ENCODE results near the gene PARS2.

The PARS2 gene

DNA sequence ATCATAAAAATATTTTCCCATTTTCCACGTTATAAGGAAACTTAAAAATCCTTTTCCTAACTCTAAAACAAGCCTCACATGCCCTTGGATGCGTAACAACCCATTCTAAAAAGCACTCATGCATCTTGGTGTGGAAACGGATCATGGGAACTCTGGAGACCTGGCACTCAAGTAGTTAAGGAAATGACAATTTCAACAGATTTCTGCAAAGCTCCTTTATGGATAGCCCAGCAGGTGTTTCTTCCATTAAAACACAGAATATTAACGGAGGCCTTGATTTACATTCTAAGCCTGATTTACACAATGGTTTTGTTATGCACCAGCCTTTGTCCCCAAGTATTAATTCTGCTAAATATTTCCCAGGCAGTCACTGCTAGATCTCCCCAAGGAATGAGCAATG lies 12.9 kb downstream of the PARS2 start:
- Histone ChIP-seq H3K27me3 (no peaks in the 10 kb centered on the region), H3K36me3 (no peaks in the 10 kb centered on the region), H3K4me3 (ENCODE audit: low read depth in 1 of 2, low read length in 1 of 2) (no peak overlapping the region), H3K4me1 (ENCODE audit: control insufficient read depth in 1 of 2, insufficient read depth in 1 of 2, low read depth in 1 of 2, low read length in 1 of 2) (no peaks in the 10 kb centered on the region), H3K9me3 (no peaks in the 10 kb centered on the region), H3K27ac (no peak overlapping the region)
- TF ChIP-seq, protein P1, sequence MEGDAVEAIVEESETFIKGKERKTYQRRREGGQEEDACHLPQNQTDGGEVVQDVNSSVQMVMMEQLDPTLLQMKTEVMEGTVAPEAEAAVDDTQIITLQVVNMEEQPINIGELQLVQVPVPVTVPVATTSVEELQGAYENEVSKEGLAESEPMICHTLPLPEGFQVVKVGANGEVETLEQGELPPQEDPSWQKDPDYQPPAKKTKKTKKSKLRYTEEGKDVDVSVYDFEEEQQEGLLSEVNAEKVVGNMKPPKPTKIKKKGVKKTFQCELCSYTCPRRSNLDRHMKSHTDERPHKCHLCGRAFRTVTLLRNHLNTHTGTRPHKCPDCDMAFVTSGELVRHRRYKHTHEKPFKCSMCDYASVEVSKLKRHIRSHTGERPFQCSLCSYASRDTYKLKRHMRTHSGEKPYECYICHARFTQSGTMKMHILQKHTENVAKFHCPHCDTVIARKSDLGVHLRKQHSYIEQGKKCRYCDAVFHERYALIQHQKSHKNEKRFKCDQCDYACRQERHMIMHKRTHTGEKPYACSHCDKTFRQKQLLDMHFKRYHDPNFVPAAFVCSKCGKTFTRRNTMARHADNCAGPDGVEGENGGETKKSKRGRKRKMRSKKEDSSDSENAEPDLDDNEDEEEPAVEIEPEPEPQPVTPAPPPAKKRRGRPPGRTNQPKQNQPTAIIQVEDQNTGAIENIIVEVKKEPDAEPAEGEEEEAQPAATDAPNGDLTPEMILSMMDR (IDR thresholded peaks at IDR 0.05): no peak

DNA sequence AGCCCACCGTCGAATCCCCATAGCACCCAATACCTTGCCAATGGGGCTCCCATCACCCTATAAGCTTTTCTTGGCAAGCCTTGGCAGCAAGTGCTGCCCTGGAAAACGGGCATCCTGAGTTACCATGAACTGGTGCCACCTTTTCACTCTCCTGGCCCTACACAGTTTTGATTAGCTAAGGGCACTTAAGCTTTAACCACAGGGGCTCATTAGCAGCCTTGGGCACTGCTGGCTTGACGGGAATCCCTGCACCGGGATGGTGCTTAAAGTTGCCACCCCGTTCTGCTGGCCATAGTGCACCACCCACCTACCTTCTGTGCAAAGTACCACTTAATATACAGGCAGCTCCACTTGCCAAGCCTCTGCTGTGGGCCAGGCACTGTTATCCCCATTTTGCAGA lies 13.7 kb downstream of the PARS2 start:
- Histone ChIP-seq H3K4me3 (ENCODE audit: low read depth in 1 of 2, low read length in 1 of 2) (no peak overlapping the region), H3K4me1 (ENCODE audit: control insufficient read depth in 1 of 2, insufficient read depth in 1 of 2, low read depth in 1 of 2, low read length in 1 of 2) (no peaks in the 10 kb centered on the region), H3K36me3 (no peaks in the 10 kb centered on the region), H3K9me3 (no peaks in the 10 kb centered on the region), H3K27ac (no peak overlapping the region), H3K27me3 (no peaks in the 10 kb centered on the region)
- TF ChIP-seq, protein P1 (IDR thresholded peaks at IDR 0.05): no peak

DNA sequence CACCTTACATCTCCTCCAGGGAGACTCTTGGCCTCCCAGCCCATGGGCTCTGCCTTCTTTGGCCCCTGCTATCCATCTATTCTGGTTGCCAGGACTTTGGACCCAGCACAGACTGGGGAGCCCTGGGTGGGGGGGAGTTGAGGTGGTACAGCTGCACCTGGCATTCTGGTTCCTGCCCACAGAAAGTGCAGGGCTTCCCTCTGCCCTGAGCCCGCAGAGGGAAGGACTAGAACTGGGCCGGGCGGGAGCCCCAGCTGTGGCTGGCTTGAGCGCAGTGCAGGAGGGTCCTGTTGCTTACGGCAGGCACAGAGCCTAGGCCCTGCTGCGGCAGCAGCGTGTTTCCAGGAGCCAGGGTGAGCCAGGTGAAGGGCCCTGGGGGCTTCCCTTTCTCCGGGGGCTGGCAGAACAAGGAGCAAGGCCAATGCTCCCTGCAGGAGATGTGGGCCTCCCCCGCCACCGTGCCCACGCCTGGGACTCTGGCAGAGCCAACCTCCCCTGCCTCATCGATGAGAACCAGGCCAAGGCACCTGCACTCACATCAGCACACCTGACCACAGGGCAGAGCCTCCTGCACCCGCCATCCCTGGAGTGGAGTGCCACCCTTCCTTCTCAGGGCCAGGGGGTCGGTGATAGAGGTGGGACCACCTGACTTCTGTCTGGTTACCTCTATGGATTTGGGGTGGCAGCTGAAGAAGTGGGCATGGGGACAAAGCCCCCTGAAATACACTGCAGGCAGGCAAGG lies 16.1 kb downstream of the PARS2 start:
- Histone ChIP-seq H3K4me1 (ENCODE audit: control insufficient read depth in 1 of 2, insufficient read depth in 1 of 2, low read depth in 1 of 2, low read length in 1 of 2) (no peaks in the 10 kb centered on the region), H3K27me3 (no peaks in the 10 kb centered on the region), H3K9me3 (no peaks in the 10 kb centered on the region), H3K36me3 (peaks cover 5% of the 10 kb centered on the region), H3K4me3 (ENCODE audit: low read depth in 1 of 2, low read length in 1 of 2) (no peak overlapping the region), H3K27ac (no peak overlapping the region)
- TF ChIP-seq, protein P1 (IDR thresholded peaks at IDR 0.05): no peak

DNA sequence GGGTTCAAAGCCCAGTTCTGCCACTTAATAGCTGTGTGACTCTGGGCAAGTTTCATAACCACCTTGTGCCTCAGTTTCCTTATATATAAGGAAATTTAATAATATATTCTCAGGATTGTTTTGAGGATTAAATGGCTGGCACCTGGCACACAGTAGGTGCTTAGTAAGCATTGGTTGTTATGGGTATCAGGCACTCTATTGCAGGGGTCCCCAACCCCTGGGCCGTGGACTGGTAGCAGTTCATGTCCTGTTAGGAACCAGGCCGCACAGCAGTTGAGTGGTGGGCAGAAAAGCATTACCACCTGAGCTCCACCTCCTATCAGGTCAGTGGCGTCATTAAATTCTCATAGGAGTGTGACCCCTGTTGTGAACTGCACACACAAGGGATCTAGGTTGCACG lies 18.5 kb downstream of the PARS2 start:
- Histone ChIP-seq H3K9me3 (no peaks in the 10 kb centered on the region), H3K27me3 (no peaks in the 10 kb centered on the region), H3K27ac (no peak overlapping the region), H3K4me1 (ENCODE audit: control insufficient read depth in 1 of 2, insufficient read depth in 1 of 2, low read depth in 1 of 2, low read length in 1 of 2) (no peaks in the 10 kb centered on the region), H3K4me3 (ENCODE audit: low read depth in 1 of 2, low read length in 1 of 2) (no peak overlapping the region), H3K36me3 (peaks cover 29% of the 10 kb centered on the region)
- TF ChIP-seq, protein P1 (IDR thresholded peaks at IDR 0.05): no peak

DNA sequence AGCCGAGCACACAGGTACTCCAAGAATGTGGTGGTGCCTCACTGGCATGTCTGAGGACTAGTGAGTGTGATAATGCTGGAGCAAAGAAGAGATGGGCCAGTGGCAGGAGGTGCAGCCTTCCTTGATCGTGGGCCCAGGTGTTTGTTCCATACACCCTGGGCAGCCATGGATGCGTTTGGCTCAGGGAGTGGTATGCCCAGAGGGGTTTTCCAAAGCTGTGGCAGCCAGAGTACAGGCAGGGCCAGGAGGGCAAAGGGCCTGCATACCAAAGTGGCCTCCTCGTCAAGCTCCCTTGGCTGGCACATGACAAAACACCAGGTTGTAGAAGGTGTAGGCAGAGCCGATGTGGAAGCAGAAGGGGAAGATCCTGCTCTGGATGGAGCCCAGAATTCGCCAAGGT lies 19.0 kb downstream of the PARS2 start:
- Histone ChIP-seq H3K9me3 (no peaks in the 10 kb centered on the region), H3K36me3 (peaks cover 35% of the 10 kb centered on the region), H3K27ac (no peak overlapping the region), H3K27me3 (no peaks in the 10 kb centered on the region), H3K4me3 (ENCODE audit: low read depth in 1 of 2, low read length in 1 of 2) (no peak overlapping the region), H3K4me1 (ENCODE audit: control insufficient read depth in 1 of 2, insufficient read depth in 1 of 2, low read depth in 1 of 2, low read length in 1 of 2) (no peaks in the 10 kb centered on the region)
- TF ChIP-seq, protein P1 (IDR thresholded peaks at IDR 0.05): no peak

All from neutrophil (primary cell).